Nephron progenitor cell (in vitro differentiated cells): ENCODE measurements around the gene ATP6V0A1.
"Not testable (repeated sequence)": the region's sequence is repeated elsewhere in the genome, so short reads cannot be mapped to it uniquely, and the experiment has no call there.

Source experiments
- DNase-seq: peaks from one replicate; pipeline ENCODE4 v3.0.0; 2021
- H3K27ac Mint-ChIP-seq: 2 replicates; pipeline ENCODE4 v1.8.0; 2021; ENCODE audit warnings: mild to moderate bottlenecking, moderate library complexity, mixed read lengths
- H3K27me3 Mint-ChIP-seq: 2 replicates; pipeline ENCODE4 v1.8.0; 2021; ENCODE audit warnings: mild to moderate bottlenecking, low read depth, mixed read lengths; ENCODE audit not compliant: poor library complexity
- H3K36me3 Mint-ChIP-seq: 2 replicates; pipeline ENCODE4 v1.8.0; 2021; ENCODE audit warnings: low read depth, mixed read lengths
- H3K4me1 Mint-ChIP-seq: 2 replicates; pipeline ENCODE4 v1.8.0; 2021; ENCODE audit warnings: mixed read lengths
- H3K4me3 Mint-ChIP-seq: 2 replicates; pipeline ENCODE4 v1.8.0; 2021; ENCODE audit warnings: mild to moderate bottlenecking, moderate library complexity, mixed read lengths
- H3K9me3 Mint-ChIP-seq: 2 replicates; pipeline ENCODE4 v1.8.0; 2021; ENCODE audit warnings: mild to moderate bottlenecking, moderate library complexity, mixed read lengths
- TF ChIP-seq, protein P1 (sequence below): fragments of 200-600 bp; sonication (generic); IDR thresholded peaks from 2 replicates; pipeline ENCODE4 v1.5.0; 2021; ENCODE audit warnings: antibody characterized with exemption

ATP6V0A1 gene

DNA sequence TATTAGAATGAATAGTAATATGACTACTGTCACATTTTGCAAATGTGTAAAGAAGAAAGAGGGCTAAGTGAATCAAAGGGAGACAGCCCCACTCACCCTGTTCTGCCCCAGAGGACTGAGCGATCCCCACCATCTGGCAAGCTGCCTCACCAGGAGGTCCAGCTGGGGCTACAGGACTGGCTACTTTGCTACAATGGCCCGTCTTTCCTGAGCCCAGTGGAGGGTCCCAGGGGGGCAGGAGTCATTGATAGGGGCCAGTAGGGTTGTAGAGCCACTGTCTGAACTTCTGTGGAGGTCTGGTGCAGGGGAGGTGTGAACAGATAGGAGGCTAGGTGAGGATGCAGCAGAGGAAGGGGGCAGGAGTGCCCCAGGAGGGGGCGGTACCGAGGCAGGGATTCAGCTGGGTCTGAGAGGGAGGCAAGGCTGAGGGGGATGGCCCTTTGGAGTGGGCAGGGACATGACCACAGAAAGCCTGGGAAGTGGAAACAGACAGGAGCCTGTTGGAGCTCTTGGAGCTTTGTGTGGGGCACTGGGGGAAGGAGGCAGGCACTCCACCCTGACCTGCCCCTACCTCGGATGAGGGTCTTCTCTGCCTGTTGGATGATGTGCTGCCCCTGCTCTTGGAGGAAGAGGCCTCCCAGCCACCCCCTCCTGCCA, 97.4 kb downstream of the ATP6V0A1 start:
- H3K27ac Mint-ChIP-seq, H3K36me3 Mint-ChIP-seq, DNase-seq, H3K27me3 Mint-ChIP-seq, H3K9me3 Mint-ChIP-seq: not testable (repeated sequence)
- TF ChIP-seq, protein P1, sequence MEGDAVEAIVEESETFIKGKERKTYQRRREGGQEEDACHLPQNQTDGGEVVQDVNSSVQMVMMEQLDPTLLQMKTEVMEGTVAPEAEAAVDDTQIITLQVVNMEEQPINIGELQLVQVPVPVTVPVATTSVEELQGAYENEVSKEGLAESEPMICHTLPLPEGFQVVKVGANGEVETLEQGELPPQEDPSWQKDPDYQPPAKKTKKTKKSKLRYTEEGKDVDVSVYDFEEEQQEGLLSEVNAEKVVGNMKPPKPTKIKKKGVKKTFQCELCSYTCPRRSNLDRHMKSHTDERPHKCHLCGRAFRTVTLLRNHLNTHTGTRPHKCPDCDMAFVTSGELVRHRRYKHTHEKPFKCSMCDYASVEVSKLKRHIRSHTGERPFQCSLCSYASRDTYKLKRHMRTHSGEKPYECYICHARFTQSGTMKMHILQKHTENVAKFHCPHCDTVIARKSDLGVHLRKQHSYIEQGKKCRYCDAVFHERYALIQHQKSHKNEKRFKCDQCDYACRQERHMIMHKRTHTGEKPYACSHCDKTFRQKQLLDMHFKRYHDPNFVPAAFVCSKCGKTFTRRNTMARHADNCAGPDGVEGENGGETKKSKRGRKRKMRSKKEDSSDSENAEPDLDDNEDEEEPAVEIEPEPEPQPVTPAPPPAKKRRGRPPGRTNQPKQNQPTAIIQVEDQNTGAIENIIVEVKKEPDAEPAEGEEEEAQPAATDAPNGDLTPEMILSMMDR, result peak; percentile 19
- Mint-ChIP-seq H3K4me1 (peaks cover 55% of the 10 kb centered on the region), H3K4me3 (peak overlapping the region; percentile 88)

DNA sequence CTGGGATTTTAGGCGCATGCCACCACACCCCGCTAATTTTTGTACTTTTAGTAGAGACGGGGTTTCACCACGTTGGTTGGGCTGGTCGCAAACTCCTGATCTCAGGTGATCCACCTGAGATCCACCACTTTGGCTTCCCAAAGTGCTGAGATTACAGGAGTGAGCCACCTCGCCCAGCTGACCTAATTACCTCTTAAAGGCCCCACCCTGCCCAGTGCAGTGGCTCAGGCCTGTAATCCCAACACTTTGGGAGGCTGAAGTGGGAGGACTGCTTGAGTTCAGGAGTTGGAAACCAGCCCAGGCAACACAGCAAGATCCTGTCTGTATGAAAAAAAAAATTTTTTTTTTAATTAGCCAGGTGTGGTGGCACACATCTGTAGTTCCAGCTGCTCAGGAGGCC, 100.4 kb downstream of the ATP6V0A1 start:
- no peaks in the 10 kb centered on the region for H3K36me3 Mint-ChIP-seq
- no peak overlapping the region for H3K4me3 Mint-ChIP-seq
- peaks cover 55% of the 10 kb centered on the region for H3K4me1 Mint-ChIP-seq
- TF ChIP-seq, protein P1, result no peak
- no peak overlapping the region for H3K27ac Mint-ChIP-seq
- DNase-seq, result no peak
- no peaks in the 10 kb centered on the region for H3K27me3 Mint-ChIP-seq
- H3K9me3 Mint-ChIP-seq, result no peaks in the 10 kb centered on the region

DNA sequence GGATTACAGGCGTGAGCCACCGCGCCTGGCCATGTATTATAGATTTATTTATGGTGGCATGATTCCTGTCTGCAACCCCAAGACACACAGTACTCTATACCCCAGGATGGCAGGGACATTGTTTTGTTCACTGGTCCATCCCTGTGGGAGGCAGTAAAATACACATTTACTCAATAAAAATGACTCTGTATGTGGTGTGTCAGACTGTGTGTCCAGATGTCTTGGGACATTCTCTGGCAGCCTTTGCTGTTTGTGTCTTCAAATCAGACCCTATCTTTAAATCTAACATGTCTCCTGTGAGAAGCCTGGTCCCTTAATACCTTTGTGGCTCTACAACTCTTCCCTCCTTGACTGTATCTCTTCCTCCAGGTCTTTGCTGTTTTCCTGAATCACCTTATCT, 101.6 kb downstream of the ATP6V0A1 start:
- no peaks in the 10 kb centered on the region for H3K36me3 Mint-ChIP-seq
- TF ChIP-seq, protein P1, result no peak
- H3K4me3 Mint-ChIP-seq, result peak overlapping the region; percentile 70
- DNase-seq, result no peak
- H3K27me3 Mint-ChIP-seq, result no peaks in the 10 kb centered on the region
- H3K27ac Mint-ChIP-seq, result peak overlapping the region; percentile 40
- no peaks in the 10 kb centered on the region for H3K9me3 Mint-ChIP-seq
- peaks cover 51% of the 10 kb centered on the region for H3K4me1 Mint-ChIP-seq

DNA sequence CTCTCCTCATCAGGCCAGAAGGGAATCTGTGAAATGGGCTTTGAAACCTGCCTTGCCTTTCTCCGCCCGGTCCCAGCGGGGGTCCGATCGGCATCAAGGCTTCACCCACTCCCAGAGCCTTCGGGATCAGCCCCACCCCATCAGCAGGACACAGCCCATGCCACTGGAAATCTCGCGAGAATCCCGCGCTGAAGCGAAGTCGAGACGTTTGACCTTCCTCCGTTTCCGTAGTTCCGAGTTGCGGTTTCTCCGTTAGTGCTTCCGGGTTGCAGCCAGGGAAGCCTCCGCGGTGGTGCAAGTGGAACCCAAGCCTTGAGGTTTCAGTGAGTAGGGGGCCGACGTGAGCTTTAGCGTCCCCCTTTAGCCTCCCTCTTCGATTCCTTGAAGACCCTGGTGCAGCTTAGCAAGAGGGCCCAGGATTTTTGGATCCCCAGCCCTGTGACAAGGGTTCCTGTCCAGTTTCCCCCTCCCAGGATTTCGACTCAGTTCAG, 103.3 kb downstream of the ATP6V0A1 start, which contains the start of gene COASY:
COASY (plus strand) TSS at position 252 of the 491 bp plus-strand sequence. CDS start 475 bp downstream, outside the sequence.
- Mint-ChIP-seq H3K36me3 (no peaks in the 10 kb centered on the region), H3K4me3 (peak within 1 kb of the TSS; percentile 90)
- TF ChIP-seq, protein P1, result no peak

DNA sequence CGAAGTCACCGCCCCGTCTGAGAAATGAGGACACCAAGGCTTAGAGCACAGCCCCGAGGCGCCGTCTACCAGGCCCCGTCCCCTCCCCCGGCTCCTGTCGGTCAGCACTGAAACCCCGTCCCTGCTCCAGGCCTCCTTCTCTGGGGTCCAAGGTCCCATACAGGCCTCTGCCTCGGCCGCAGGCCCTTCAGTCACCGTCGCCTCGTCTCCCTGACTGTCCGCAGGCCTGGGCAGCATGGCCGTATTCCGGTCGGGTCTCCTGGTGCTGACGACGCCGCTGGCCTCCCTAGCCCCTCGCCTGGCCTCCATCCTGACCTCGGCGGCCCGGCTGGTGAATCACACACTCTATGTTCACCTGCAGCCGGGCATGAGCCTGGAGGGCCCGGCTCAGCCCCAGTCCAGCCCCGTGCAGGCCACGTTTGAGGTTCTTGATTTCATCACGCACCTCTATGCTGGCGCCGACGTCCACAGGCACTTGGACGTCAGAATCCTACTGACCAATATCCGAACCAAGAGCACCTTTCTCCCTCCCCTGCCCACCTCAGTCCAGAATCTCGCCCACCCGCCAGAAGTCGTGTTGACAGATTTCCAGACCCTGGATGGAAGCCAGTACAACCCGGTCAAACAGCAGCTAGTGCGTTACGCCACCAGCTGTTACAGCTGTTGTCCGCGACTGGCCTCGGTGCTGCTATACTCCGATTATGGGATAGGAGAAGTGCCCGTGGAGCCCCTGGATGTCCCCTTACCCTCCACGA, 103.9 kb downstream of the ATP6V0A1 start:
- DNase-seq, result peak; percentile 46
- H3K27me3 Mint-ChIP-seq, result no peaks in the 10 kb centered on the region
- H3K9me3 Mint-ChIP-seq, result no peaks in the 10 kb centered on the region
- peak overlapping the region; percentile 90 for H3K4me3 Mint-ChIP-seq
- H3K36me3 Mint-ChIP-seq, result peaks cover under 1% of the 10 kb centered on the region
- H3K27ac Mint-ChIP-seq, result peak overlapping the region; percentile 85
- H3K4me1 Mint-ChIP-seq, result peaks cover 36% of the 10 kb centered on the region
- TF ChIP-seq, protein P1, result no peak

More for the DNA sequence above, 103.3 kb downstream of the ATP6V0A1 start, which contains the start of gene COASY:
- Mint-ChIP-seq H3K4me1 (peaks cover 40% of the 10 kb centered on the region), H3K27me3 (no peaks in the 10 kb centered on the region), H3K27ac (peak within 1 kb of the TSS; percentile 85), H3K9me3 (no peaks in the 10 kb centered on the region)
- peak; percentile 85 for DNase-seq
